T follicular helper cell (primary cell): ENCODE measurements around the gene LILRA2.
"Not testable (repeated sequence)": the region's sequence is repeated elsewhere in the genome, so short reads cannot be mapped to it uniquely, and the experiment has no call there.

Source experiments
- DNase-seq: peaks from one replicate; pipeline ENCODE4 v3.0.0-alpha.2; 2020; ENCODE audit warnings: low read depth

LILRA2 gene

DNA sequence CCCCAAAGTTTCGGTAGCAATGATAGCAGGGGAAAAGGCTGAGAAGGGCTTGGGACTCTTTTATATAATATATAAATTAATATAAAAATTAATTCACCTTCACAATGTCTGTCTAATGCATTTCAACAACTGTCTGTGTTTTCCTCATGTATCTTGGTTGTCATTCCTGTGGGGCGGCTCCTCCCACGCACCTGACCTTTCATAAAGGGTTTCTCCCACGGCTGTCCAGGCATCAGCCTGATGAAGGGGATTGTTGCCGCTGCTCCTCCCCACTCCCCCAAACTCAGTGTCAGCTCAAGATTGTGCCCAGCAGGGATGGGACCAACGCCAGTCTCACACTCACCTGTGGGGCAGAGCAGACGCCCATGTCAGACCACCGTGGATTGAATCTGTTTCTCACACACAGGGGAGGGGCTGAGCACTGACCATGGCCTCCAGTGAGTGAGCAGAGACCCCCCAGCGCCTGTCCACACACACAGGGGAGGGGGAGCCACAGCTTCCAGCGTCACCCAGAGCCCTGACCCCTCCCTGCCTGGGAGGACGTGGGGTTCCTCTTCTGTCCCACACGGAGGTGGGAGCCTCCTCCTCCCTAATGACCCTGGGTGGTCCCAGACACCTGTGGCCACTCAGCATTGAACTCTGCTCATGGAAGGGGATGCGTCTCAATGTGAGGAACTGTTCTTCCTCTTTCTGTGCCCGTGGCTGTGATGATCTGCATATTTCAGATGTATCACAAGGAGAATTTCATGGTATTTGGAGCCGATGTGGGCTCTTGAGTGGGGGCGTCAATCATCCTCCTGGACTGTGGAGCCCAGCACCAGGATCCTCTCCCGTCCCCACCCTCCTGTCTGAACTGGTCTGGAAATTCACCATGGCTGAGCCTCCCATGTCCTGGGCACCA is 1.6 kb upstream of the LILRA2 start:
- DNase-seq: not testable (repeated sequence)

DNA sequence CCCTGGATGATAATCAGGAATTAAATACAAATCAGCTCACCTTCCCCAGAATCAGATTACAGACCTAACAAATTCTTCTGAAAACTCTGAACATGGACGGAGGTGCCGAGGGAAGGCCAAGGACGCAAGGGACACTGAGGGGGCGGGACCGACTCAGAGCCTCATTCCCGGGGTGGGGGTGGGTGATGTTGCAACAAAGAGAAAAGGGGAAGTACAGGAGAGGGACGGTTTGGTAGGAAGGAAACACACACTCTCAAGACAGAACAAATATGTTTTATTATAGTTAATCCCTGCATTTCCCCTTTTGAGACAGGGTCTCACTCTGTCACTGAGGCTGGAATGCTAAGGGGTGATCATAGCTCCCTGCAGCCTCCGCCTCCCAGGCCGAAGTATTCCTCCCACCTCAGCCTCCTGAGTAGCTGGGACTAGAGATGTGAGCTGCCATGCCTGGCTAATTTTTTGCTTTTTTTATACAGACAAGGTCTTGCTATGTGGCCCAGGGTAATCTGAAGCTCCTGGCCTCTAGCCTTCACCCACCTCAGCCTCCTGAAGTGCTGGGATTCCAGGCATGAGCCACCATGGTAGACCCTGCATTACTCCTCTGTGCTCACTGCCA is 786 bp upstream of the LILRA2 start:
- no peak for DNase-seq

DNA sequence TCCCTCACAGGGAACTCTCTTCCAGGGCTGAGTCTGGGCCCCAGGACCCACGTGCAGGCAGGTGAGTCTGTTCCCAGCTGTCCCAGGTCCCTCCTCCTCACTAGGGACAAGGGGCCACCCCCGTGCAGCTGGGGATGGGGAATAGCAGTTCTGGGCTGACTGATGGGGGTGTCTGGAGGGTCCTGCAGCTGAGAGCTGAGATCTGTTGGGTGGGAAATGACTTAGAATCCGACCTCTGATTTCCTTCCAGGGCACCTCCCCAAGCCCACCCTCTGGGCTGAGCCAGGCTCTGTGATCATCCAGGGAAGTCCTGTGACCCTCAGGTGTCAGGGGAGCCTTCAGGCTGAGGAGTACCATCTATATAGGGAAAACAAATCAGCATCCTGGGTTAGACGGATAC is 461 bp downstream of the LILRA2 start:
- no peak for DNase-seq

DNA sequence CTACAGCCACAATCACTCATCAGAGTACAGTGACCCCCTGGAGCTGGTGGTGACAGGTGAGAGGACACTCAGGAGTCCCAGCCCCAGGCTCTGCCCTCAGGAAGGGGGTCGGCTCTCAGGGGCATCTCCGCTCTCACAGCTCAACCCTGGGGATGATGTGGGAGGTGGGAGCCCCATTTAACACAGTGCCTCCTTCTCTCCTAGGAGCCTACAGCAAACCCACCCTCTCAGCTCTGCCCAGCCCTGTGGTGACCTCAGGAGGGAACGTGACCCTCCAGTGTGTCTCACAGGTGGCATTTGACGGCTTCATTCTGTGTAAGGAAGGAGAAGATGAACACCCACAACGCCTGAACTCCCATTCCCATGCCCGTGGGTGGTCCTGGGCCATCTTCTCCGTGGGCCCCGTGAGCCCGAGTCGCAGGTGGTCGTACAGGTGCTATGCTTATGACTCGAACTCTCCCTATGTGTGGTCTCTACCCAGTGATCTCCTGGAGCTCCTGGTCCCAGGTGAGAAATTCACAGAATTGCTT is 1.0 kb downstream of the LILRA2 start:
- no peak for DNase-seq

DNA sequence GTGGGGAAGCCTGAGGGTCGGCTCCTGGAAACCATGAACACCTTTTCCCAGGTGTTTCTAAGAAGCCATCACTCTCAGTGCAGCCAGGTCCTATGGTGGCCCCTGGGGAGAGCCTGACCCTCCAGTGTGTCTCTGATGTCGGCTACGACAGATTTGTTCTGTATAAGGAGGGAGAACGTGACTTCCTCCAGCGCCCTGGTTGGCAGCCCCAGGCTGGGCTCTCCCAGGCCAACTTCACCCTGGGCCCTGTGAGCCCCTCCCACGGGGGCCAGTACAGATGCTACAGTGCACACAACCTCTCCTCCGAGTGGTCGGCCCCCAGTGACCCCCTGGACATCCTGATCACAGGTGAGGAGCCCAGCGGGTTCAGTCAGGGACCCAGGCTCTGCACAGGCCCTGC is 1.6 kb downstream of the LILRA2 start:
- not testable (repeated sequence) for DNase-seq

DNA sequence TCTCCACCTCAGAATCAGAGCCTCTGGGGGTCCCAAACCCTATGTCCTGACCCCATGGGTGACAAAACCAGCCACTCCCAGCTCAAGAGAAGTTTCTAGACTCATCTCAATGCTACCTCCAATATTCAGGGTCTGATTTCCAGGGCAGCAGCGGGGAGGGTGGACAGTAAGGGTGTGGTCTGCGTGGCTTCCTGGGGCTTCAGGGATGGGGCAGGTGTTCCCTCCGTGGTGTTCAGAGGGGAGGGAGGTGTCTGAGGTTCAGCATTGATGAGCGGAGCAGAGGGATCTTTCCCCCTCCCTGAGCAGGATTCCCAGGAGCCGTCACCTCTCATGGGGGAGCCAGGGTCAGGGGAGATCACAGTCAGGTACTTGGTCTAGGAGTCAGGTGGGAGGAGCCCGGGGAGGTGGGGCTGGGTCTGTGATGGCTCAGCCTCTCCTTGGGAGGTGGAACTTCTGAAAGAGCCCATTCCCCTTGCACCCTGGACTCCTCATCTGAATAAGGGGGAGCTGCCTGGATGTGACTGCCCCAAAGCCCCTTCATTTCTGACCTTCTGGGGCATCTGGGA is 2.9 kb downstream of the LILRA2 start:
- DNase-seq: no peak

DNA sequence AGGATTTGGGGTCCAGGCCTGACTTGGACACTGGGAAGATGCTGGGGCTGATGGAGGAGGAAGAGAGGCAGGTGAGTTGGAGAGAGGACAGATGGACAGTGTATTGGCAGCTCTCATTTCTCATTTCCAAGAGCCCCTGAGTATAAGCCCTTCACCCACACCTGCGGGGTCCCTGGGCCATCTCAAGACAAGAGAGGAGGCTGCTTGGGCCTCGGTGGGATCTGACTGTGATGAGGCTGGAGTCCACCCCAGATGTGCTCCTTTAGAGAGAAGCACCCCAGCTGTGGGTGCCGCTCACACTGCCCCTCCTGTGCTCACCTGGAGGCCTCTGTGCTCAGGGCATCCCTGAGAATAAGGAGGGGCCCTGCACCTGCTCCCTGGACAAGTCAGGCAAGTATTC is 3.7 kb downstream of the LILRA2 start:
- DNase-seq: no peak

DNA sequence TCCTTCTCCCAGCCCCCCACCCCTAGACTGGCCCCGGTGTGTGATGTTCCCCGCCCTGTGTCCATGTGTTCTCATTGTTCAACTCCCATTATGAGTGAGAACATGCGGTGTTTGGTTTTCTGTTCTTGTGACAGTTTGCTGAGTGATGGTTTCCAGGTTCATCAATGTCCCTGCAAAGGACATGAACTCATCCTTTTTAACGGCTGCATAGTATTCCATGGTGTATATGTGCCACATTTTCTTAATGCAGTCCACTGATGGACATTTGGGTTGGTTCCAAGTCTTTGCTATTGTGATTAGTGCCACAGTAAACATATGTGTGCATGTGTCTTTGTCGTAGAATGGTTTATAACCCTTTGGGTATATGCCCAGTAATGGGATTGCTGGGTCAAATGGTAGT is 4.7 kb downstream of the LILRA2 start:
- not testable (repeated sequence) for DNase-seq

DNA sequence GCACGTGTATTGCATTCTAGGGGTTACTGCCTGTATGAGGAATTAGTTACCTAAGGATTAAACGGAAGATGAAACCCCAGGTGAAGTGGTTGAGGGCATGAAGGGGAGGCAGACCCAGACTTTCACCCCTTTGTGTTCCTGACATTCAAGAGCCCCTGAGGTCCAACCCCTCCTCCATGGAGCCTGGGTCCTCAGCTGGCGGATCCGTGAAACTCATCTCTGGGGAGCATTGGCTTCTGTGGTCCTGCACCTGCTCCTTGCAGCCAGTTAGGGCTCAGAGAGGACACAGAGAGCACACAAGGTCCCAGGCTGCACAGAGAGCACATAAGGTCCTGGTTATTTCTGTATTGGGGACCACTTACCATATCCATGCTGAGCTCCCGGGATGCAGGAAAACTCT is 12.8 kb downstream of the LILRA2 start:
- DNase-seq: no peak

DNA sequence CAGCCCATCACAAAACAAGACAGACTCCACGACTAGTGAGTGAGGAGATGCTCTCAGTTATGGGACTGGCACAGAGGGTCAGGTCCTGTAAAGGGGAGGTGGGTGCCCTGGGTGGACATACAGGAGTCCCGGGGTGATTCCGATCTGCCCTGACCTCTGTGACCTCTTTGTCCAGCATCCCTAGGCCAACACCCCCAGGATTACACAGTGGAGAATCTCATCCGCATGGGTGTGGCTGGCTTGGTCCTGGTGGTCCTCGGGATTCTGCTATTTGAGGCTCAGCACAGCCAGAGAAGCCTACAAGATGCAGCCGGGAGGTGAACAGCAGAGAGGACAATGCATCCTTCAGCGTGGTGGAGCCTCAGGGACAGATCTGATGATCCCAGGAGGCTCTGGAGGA is 13.4 kb downstream of the LILRA2 start:
- no peak for DNase-seq

DNA sequence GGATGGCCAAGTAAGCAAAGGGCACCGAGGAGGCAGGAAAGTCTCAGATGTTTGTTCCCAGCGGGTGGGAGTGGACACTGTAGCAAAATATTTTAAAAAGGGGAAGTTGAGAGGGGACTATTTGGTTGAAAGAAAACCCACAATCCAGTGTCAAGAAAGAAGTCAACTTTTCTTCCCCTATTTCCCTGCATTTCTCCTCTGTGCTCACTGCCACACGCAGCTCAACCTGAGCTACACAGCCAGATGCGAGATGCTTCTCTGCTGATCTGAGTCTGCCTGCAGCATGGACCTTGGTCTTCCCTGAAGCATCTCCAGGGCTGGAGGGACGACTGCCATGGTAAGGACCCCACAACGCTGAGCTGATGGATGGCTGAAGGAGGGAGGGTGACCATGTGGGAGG is 19.9 kb downstream of the LILRA2 start, which contains the start of gene LILRA1:
Gene LILRA1, plus strand, starts transcription at position 188 of the 400 bp plus-strand sequence. CDS start 613 bp downstream, outside the sequence.
- DNase-seq: not testable (repeated sequence)

DNA sequence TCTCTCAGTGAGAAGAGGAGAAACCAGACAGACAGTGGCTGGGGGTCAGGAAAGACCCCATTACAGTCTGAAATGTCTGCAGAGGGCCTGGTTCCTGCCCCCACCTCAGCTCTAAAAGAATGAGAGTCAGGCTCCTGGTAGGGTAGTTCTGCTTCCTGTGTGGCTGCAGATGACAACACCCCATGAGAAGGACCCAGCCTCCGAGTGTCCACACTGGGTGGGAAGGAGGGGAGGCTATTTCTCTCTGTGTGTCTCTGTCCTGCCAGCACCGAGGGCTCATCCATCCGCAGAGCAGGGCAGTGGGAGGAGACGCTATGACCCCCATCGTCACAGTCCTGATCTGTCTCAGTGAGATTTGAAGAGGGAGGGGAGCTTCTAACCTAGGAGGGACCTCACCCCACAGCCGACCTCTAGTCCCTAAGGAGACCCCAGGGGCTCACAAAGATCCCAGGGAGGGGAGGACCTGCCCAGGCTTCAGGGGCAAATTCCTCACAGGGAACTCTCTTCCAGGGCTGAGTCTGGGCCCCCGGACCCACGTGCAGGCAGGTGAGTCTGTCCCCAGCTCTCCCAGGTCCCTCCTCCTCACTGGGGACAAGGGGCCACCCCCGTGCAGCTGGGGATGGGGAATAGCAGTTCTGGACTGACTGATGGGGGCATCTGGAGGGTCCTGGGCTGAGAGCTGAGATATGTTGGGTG is 20.5 kb downstream of the LILRA2 start:
- DNase-seq: not testable (repeated sequence)

DNA sequence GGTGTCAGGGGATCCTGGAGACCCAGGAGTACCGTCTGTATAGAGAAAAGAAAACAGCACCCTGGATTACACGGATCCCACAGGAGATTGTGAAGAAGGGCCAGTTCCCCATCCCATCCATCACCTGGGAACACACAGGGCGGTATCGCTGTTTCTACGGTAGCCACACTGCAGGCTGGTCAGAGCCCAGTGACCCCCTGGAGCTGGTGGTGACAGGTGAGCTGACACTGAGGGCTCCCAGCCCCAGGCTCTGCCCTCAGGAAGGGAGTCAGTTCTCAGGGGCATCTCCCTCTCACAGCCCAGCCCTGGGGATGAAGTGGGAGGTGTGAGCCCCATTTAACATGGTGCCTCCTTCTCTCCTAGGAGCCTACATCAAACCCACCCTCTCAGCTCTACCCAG is 21.1 kb downstream of the LILRA2 start:
- no peak for DNase-seq

DNA sequence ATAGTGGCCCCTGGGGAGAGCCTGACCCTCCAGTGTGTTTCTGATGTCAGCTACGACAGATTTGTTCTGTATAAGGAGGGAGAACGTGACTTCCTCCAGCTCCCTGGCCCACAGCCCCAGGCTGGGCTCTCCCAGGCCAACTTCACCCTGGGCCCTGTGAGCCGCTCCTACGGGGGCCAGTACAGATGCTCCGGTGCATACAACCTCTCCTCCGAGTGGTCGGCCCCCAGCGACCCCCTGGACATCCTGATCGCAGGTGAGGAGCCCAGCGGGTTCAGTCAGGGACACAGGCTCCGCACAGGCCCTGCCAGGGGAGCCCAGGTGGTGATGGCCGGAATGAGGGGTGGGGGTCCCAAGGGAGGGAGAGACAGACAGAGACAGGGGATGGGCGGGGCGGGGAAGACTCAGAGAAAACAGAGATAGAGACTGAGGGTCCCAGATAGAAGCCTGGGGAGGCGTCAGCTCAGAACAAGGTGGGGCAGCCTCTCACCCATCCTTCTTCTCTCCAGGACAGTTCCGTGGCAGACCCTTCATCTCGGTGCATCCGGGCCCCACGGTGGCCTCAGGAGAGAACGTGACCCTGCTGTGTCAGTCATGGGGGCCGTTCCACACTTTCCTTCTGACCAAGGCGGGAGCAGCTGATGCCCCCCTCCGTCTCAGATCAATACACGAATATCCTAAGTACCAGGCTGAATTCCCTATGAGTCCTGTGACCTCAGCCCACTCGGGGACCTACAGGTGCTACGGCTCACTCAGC is 22.3 kb downstream of the LILRA2 start:
- DNase-seq: not testable (repeated sequence)

DNA sequence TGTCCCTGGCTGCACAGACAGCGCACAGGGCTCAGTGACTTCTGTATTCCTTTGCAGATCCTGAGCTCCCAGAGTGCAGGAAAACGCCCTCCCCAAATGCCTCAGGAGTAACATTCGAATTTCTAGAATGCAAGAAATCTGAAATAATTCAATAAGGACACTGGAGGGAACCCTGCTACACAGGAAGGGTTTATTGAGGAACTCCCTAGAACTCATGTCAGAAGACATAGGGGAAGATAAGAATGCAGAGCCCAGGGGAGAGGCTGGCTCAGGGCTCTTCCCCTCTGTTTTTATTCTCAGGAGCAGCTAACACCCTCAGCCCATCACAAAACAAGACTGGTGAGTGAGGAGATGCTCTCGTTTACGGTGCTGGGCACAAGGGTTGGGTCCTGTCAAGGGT is 26.6 kb downstream of the LILRA2 start:
- no peak for DNase-seq

DNA sequence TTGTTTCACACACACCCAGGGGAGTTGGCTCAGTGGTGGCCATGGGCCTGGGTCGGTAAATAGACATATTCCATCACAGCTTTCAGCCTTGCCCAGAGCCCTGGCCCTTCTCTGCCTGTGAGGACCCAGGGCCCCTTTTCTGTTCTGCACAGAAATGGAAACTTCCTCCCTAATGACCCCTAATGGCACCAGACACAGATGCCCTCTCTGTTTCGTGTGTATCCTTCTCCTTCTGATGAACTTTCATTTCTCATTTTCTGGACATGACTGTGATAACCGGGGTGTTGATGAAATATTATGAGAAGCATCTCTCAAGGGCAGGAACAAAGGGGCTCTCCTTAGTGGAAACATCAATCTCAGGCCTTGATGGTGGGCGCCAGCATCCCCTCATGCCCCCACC is 32.6 kb downstream of the LILRA2 start:
- no peak for DNase-seq

DNA sequence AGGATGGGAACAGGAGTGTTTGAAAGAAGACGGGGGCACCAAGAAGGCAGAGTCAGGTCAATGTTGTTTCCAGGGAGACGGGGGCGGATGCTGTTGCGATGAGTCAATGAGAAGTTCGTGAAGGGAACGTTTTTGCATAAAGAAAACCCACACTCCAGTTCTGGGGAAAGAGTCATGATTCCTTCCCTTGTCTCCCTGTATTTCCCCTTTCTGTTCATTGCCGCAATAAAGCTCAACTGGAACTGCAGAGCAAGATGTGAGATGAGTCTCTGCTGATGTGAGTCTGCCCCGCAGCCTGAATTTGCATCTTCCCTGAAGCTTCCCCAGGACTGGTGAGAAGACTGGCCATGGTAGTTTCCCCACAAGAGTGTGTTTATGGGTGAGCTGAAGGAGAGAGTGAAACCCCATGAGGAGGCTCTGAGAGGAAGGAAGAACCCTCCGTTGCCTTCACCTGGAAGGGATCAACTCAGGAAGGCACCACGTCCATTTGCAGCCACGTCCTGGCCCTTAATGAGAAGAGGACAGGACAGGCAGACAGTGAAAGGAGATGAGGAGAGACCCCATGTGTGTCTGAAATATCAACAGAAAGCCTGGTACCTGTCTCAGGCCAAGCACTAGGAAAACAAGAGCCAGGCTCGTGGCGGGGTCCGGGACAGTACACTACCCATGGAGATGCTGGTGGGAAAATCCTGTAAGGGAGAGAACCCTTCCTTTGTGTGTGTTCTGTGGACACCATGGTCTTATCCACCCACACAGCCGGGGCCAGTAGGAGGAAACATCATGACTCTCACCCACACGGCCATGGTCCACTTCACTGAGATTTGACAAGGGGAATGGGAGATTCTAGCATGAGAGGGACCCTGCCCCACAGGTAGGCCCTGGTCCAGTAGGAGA is 33.5 kb downstream of the LILRA2 start:
- no peak for DNase-seq

DNA sequence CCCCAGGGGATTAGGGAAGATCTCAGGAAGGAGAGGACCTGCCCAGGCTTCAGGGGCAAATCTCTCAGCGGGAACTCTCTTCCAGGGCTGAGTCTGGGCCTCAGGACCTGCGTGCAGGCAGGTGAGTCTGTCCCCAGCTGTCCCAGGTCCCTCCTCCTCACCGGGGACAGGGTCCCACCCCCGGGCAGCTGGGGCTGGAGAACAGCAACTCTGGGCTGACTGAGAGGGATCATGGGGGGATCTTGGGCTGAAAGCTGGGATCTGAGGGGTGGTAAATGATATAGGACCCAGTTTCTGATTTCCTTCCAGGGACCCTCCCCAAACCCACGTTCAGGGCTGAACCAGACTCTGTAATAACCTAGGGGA is 34.2 kb downstream of the LILRA2 start:
- no peak for DNase-seq

DNA sequence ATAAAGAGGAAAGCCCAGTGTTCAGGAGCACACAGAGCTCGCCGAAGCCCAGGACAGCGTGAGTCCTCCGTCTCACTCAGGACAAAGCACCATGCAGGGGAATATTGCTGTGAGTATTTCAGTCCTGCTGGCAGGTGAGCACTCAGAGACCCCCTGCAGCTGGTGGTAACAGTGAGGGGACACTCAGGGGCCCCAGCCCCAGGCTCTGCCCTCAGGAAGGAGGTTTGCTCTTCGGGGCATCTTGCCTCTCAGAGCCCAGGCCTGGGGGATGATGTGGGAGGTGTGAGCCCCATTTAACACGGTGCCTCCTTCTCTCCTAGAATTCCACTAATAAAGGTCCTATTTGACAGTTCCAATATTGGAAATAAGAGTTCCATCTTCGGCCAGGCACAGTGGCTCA is 34.6 kb downstream of the LILRA2 start:
- DNase-seq: no peak

DNA sequence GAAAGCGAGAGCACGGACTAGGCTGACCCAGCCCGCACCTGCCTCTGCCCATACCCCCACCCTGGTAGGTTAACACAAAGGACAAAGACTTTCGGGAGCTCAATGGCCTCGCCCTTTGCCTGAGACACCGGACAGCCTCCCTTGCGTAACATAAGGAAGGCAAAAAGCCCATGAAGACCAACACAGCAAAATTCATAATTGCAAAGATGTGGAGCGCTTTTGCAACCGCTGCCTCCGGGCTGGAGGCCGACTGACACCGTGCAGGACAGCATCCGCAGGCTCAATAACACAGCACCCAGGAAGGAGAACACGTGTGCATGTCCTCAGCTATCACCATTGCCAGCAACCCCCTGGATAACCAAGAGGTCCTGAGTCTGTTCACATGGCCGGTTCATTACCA is 35.2 kb downstream of the LILRA2 start:
- DNase-seq: no peak
